ENCODE measurements around the gene PNPLA8.
"Not testable (repeated sequence)": the region's sequence is repeated elsewhere in the genome, so short reads cannot be mapped to it uniquely, and the experiment has no call there.

Gene PNPLA8, protein sequence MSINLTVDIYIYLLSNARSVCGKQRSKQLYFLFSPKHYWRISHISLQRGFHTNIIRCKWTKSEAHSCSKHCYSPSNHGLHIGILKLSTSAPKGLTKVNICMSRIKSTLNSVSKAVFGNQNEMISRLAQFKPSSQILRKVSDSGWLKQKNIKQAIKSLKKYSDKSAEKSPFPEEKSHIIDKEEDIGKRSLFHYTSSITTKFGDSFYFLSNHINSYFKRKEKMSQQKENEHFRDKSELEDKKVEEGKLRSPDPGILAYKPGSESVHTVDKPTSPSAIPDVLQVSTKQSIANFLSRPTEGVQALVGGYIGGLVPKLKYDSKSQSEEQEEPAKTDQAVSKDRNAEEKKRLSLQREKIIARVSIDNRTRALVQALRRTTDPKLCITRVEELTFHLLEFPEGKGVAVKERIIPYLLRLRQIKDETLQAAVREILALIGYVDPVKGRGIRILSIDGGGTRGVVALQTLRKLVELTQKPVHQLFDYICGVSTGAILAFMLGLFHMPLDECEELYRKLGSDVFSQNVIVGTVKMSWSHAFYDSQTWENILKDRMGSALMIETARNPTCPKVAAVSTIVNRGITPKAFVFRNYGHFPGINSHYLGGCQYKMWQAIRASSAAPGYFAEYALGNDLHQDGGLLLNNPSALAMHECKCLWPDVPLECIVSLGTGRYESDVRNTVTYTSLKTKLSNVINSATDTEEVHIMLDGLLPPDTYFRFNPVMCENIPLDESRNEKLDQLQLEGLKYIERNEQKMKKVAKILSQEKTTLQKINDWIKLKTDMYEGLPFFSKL

DNA sequence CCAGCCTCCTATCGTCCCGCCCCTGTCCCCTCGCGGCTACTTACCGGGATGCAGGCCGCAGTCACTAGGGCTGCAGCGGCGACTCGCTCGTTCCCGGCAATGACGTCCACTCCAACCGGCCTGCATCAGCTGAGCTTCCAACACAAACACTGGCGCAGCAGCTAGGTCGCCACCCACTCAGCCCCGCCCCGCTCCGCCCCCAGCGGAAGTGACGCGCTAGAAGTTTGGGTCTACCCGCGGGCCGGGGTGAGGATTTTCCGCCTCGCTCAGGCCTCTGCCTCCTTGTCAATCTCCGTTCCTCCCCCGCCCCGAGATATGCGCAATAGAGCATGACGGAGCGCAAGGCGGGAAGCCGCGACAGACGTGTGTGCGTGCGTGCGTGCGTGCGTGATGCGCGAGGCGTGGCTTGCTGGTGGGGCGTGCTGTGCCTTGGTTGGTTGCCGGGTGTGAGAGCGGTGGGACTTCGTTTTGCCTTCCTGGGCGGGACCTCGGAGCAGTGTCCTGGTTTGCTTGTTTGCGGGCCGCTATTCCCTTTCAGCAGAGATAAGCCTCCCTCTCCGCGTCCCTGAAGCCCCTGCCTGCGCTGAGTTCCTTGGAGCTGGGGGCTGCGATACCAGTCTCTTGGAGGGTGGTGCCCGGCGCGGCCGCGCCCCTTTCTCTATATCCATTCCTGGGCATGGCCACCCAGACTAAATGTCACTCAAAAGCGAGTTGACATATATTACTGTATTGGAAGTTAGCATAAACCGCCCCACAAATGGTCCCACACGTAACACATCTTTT lies at the start of gene PNPLA8:
TSS of gene PNPLA8 (minus strand) at position 151 of the 783 bp plus-strand sequence. CDS start 10,644 bp downstream, outside the sequence.
- peak; percentile 98 for DNase-seq (ENCODE audit: low spot score)

DNA sequence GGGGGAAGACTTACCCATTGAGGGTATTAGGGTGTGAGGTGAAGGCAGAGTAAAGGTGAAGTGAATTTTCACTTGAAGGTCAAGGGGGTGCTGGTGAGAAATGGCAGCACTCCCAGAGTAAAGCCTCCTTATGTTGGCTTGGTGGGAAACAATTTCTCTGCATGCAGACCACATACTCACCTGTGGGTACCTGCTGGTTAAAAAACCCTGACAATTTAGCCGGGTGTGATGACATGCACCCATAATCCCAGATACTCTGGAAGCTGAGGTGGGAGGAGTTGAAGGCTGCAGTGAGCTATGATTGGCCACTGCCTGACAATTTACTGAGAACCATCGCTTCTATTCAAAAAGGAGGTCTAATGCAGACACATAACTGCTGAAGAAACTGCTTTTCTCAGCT lies 49.2 kb upstream of the PNPLA8 start:
- DNase-seq (ENCODE audit: low spot score), result no peak

DNA sequence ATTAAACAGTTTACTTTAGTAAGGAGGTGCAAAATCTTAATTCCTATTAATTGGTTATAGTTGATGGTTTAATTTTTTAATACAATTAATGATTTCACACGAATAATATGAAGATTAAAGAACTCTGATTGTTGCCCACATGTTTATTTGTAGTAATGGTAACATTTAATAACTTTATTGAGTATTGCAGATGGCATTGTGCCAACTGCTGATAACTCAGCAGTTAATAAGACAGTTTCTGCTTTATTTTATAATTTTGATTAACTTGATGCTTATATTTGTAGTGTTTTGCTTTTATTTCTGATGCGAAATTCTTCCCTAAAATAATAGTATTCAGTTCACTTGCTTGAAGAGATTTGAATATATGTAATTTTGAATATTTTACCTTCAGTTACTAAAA lies 46.5 kb upstream of the PNPLA8 start:
- DNase-seq (ENCODE audit: low spot score), result no peak

DNA sequence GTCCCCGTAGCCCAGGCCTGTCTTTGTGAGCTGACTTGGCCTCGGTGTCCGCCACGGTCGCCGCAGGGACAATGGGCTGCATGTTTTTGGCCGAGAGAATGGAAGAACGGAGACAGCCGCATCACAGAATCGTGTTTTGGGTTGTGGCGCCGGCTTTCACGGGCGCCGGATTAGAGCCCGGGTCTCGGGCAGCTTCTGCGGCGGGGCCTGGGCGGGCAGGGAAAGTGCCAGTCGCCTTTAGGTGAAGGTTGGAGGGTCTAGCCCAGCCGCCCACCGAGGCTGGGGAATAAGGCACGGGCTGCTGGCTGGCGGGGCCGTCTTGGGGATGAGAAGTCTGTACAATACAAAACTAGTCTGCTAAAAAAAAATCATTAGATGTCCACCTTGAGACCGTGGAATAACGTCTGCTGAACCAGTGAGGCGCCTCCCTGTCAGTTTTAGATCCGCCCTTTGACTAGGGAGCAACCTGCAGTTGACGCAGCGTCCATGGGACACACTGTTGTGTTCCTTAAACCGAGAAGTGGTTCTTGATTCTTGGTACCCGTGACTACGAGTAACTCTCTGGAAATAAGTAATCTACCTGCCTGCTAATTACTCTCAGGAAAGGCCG lies 44.3 kb upstream of the PNPLA8 start:
- DNase-seq (ENCODE audit: low spot score), result peak; percentile 52

DNA sequence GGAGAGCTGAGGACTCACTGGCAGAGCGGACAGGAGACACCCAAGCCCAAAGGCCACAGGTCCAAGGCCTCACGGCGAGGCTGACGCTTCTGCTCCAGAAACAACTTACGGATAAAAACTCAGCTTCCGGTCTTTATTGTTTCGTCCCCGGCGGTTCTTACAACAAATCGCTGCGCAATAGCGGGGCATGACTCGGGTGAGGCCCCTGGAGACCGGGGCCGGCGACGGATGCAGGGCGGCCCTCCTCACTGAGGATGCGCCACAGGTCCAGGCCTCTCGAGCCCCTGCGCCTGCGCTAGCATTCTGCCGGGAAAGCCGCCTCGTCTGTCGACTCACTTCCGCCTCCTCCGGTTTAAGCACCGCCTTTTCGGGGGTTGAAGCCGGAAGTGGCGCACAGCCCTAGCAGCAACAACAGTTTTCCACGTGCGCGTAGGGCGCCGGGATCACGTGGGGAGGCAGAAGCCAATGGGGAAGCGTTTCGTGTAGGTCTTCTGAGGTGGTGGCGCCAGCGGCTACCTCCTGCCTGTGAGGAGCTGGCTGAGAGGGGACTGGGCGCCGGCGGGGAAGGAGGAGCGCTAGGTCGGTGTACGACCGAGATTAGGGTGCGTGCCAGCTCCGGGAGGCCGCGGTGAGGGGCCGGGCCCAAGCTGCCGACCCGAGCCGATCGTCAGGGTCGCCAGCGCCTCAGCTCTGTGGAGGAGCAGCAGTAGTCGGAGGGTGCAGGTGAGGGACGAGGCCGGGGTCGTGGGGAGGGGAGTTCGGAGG lies 43.6 kb upstream of the PNPLA8 start, which contains the start of the genes DNAJB9 and THAP5:
TSS of gene DNAJB9 (plus strand) at position 494 of the 765 bp plus-strand sequence. CDS start 1,853 bp downstream, outside the sequence.
TSS of gene THAP5 (minus strand) at position 326 of the 765 bp plus-strand sequence. CDS start at position 189, 137 bp downstream.
- peak; percentile 99 for DNase-seq (ENCODE audit: low spot score)

DNA sequence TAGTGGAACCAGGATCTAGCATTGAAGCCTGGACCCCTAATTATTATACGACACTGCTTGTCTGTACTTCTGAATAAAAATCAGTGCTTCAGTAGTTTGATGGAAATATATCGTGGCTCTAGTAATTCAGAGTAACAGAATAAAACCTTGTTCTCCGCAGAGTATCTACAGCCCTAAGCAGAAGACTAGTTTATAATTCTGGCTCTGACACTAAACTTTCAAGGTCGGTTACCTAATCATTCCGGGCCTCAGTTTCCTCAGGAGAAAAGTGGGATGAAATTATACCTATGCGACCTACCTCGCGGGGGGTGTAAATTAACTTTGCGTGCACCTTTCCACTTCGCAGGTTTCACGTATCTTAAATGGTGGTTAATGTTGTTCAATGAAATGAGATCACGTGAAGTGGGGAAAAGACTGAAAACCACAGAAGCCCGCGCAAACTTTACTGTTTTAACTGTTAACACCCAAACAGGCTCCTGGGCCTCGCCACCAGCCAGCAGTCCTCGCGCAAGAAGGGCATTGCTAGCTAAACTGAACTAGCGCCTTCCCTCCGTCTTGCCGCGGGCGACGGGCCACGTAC lies 43.0 kb upstream of the PNPLA8 start:
- DNase-seq (ENCODE audit: low spot score), result no peak

DNA sequence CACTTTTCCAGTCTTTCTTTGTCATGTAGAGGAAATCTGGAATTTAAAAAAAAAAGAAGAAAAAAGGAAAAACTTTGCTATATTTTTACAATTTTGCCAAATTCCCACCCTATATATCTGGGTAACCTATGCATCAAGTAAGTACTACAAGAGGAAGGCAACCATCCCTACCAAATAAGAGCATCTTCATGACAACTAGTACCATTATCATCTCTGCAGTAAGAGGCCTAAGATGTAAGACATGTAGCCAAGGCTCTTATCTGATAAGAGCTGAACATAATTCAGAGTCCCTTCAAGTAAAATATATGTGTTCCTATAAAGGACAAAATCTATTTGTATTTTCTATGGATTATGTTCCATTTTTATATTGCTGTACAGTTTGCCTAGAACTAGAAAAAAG lies 40.1 kb upstream of the PNPLA8 start:
- no peak for DNase-seq (ENCODE audit: low spot score)

DNA sequence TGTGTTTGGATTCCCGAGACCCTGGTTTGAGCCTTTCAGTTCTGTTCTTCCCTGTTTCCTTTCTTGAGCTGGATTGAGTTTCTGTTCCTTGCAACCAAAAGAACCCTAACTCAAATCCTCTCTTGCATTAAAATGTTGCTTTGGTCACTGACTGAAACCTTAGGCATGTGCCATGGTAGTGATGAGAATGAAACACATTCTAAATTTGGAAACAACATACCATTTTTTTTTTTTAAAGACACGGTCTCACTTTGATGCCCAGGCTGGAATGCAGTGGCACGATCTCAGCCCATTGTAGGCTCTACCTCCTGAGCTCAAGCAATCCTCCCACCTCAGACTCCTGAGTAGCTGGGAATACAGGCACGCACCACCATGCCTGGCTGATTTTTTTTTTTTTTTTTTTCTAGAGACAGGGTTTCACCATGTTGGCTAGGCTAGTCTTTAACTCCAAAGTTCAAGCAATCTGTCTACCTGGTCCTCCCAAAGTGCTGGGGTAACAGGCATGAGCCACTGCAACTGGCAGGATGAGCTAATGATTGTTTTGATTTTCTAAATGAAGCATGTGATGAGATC lies 35.2 kb upstream of the PNPLA8 start:
- DNase-seq (ENCODE audit: low spot score), result peak; percentile 17

DNA sequence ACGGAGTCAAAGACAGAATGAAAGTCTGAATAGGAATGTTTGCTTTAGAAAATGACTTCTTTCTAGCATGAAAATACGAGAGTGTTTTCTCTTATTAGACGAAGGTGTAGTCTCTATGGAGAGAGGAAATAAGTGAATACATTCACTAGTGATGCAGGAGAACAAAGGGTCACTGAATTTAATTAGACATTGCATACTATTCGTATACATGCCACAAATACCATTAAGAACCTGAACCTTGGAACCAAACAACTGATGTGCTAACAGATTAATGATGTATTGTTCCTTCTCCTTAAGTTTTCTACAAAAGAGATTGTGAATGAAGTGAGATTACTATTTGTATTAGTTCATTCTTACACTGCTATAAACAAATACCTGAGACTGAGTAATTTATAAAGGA lies 33.3 kb upstream of the PNPLA8 start:
- DNase-seq (ENCODE audit: low spot score), result no peak

DNA sequence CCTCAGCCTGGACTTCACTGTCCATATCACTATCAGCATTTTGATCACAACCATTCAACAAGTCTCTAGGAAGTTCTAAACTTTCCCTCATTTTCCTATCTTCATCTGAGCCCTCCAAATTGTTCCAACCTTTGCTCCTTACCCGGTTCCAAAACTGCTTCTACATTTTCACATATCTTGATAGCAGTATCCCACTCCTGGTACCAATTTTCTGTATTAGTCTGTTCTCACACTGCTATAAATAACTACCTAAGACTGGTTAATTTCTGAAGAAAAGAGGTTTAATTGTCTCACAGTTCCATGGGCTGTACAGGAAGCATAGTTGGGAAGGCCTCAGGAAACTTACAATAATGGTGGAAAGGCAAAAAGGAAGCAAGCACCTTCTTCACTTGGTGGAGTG lies 31.7 kb upstream of the PNPLA8 start:
- no peak for DNase-seq (ENCODE audit: low spot score)

DNA sequence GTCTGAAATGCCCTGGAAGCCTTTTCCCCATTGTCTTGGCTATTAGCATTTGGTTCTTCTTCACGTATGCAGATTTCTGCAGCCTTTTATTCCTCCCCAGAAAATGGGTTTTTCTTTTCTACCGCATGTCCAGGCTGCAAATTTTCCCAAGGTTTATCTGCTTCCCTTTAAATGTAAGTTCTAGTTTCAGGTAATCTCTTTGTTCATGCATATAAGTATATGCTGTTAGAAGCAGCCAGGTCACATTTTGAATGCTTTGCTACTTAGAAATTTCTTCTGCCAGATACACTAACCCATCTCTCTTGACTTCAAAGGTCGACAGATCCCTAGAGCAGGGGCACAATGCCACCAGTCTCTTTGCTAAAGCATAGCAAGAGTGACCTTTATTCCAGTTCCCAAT lies 31.3 kb upstream of the PNPLA8 start:
- no peak for DNase-seq (ENCODE audit: low spot score)

DNA sequence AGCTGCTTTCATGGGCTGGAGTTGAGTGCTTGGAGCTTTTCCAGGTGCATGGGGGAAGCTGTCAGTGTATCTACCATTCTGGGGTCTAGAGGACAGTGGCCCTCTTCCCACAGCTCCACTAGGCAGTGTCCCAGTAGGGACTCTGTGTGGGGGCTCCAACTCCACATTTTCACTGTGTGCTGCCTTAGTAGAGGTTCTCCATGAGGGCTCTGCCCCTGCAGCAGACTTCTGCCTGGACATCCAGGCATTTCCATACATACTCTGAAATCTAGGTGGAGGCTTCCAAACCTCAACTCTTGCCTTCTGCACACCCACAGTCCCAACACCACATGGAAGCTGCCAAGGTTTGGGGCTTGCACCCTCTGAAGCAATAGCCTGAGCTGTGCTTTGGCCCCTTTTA lies 30.7 kb upstream of the PNPLA8 start:
- DNase-seq (ENCODE audit: low spot score), result not testable (repeated sequence)

DNA sequence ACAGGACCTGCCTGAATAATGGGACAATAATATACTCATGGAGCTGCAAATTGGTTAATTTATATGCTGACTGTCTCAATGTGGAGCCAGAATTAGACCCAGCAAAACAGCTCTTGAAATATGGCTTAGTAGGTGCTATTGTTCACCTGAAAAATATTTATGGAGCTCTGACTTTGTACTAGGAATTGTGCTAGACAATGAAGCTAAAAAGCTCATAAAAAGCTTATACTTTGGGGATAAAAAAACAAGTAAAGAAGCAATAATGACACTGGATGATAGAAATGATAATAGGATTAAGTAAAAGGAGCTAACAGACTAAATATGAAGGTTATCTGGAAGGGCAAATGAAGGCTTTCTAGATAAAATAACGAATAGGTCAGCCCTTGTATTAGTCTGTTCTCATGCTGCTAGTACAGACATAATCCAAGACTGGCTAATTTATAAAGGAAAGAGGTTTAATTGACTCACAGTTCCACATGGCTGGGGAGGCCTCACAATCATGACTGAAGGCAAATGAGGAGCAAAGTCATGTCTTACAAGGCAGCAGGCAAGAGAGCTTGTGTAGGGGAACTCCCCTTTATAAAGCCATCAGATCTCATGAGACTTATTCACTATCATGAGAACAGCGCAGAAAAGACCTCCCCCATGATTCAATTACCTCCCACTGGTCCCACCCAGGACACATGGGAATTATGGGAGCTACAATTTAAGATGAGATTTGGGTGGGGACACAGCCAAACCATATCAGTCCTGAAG lies 22.4 kb upstream of the PNPLA8 start:
- DNase-seq (ENCODE audit: low spot score), result not testable (repeated sequence)

DNA sequence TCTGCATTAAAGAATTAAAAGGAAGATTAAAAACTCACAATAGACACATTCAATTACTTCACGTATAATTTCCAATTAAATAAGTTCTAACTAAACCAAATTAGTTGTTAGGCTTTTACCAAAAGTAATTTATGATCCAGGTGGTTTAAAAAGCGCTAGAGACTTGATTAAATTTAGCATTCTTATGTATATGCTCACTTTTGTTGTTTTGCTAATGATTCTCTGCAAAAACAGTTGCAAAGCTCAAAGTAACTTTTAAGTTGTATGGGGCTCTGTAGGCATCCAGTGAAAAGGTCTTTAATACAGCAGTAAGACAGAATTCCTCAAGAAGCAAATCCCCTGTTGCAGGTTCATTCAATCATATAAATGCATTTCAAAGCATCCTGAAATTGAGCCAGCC lies 15.5 kb upstream of the PNPLA8 start:
- DNase-seq (ENCODE audit: low spot score), result no peak

DNA sequence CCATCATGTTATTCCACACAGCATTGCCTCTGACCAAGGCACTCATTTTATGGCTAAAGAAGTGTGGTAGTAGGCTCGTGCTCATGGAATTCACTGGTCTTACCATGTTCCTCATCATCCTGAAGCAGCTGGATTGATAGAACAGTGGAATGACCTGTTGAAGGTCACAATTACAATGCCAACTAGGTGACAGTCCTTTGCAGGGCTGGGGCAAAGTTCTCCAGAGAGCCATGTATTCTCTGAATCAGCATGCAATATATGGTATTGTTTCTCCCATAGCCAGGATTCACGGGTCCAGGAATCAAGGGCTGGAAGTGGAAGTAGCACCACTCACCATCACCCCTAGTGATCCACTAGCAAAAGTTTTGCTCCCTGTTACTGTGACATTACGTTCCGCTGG lies 12.8 kb upstream of the PNPLA8 start:
- not testable (repeated sequence) for DNase-seq (ENCODE audit: low spot score)

DNA sequence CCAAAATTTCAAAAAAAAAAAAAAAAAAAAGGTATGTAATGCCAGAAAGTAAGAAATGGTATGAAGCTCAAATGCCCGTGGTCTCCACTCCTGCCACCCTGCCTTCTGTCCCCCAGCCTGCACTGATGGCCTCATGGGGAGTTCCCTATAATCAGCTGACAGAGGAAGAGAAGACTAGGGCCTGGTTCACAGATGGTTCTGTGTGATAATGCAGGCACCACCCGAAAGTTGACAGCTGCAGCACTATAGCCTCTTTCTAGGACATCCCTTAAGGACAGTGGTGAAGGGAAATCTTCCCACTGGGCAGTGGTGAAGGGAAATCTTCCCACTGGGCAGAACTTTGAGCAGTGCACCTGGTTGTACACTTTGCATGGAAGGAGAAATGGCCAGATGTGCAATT lies 12.3 kb upstream of the PNPLA8 start:
- DNase-seq (ENCODE audit: low spot score), result not testable (repeated sequence)

DNA sequence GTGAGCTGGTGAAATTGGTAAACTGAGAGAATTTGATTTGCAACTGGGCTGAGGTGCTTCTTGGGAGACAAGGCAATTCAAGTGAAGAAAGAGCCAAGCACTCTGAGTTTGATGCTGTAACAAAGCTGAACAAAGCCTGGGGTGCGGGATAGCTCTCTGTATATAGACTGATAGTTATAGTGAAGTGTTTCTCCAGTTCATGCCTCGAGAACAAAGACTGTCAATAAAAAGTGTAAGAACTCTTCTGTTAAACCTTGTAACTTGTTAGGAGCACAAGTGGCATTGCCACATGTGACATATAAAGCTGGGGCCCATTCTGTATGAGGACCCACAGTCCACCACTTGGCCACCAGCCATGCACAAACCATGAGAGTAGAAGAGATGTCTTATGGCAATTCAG lies 11.3 kb upstream of the PNPLA8 start:
- DNase-seq (ENCODE audit: low spot score), result no peak

DNA sequence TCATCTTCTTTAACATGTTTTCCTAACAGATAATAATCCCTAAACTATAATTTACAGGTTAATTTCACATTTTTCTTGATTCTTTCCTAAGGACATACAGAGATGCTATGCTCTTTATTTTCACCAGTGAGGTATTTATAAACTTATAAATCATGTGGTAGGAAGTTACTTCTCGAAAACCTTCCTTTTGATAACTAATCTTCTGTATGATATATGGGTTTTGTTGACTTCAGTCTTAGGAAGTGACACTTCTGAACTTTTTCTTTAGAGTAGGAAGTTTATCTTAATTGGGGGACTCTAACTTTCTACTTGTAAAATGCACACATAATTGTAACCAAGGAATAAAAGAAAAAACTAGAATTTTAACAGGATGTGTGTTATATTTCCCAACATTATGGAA lies 9.8 kb upstream of the PNPLA8 start:
- DNase-seq (ENCODE audit: low spot score), result no peak

DNA sequence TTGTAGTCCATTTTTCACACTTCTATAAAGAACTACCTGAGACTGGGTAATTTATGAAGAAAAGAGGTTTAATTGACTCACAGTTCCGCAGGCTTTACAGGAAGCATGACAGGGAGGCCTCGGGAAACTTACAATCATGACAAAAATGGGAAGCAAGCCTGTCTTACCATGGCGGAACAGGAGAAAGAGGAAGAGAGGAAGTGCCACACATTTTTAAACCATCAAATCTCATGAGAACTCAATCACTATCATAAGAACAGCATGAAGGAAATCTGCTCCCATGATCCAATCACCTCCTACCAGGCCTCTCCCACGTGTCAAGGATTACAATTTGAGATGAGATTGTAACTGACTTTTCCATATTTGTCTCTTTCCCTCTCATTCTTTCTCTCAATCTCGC lies 9.3 kb upstream of the PNPLA8 start:
- DNase-seq (ENCODE audit: low spot score), result no peak

DNA sequence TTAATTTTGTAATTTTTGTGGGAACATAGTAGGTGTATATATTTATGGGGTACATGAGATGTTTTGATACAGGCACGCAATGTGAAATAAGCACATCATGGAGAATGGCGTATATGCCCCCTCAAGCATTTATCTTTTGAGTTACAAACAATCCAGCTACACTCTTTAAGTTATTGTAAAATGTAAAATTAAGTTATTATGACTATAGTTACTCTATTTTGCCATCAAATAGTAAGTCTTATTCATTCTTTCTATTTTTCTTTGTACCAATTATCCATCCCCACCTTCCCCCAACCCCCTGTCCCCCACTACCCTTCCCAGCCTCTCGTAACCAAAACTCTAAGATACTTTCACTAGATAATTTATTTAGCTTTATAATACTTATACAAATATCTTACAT lies 7.8 kb upstream of the PNPLA8 start:
- no peak for DNase-seq (ENCODE audit: low spot score)
